ENCODE results near the gene FAIM. TPM values are rescaled to one million over a fixed set of nuclear protein-coding genes. Genes with fewer than 3 reads are reported as not detected.
"Not testable (repeated sequence)": the region's sequence is repeated elsewhere in the genome, so short reads cannot be mapped to it uniquely, and the experiment has no call there.

The FAIM gene
- total RNA-seq, 3 donors from 2014 or later, result 10.8 to 31.6 (median 14.9) TPM

- no peak overlapping the region for H3K4me3 ChIP-seq
- H3K27me3 ChIP-seq, result no peaks in the 10 kb centered on the region
- H3K36me3 ChIP-seq, result no peaks in the 10 kb centered on the region
- intact Hi-C loops (cut with DNase I; ENCODE audit: low total_unique reads), result no loop called here
- H3K4me1 ChIP-seq, result no peaks in the 10 kb centered on the region
- peaks cover 0 to 4% of the 10 kb centered on the region in 2 donors for H3K9me3 ChIP-seq
- H3K27ac ChIP-seq, result no peak overlapping the region
- TF ChIP-seq, protein P1, sequence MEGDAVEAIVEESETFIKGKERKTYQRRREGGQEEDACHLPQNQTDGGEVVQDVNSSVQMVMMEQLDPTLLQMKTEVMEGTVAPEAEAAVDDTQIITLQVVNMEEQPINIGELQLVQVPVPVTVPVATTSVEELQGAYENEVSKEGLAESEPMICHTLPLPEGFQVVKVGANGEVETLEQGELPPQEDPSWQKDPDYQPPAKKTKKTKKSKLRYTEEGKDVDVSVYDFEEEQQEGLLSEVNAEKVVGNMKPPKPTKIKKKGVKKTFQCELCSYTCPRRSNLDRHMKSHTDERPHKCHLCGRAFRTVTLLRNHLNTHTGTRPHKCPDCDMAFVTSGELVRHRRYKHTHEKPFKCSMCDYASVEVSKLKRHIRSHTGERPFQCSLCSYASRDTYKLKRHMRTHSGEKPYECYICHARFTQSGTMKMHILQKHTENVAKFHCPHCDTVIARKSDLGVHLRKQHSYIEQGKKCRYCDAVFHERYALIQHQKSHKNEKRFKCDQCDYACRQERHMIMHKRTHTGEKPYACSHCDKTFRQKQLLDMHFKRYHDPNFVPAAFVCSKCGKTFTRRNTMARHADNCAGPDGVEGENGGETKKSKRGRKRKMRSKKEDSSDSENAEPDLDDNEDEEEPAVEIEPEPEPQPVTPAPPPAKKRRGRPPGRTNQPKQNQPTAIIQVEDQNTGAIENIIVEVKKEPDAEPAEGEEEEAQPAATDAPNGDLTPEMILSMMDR (IDR thresholded peaks at IDR 0.05), result no peak
- TF ChIP-seq POLR2AphosphoS5 (IDR thresholded peaks at IDR 0.05), result no peak
- no peak for TF ChIP-seq POLR2A (IDR thresholded peaks at IDR 0.05)
- no peak for DNase-seq (ENCODE audit: low spot score in 2 of 2)
Observed at GRCh38 chr3:138569090-138569489, 39.5 kb upstream of the FAIM start.

DNA sequence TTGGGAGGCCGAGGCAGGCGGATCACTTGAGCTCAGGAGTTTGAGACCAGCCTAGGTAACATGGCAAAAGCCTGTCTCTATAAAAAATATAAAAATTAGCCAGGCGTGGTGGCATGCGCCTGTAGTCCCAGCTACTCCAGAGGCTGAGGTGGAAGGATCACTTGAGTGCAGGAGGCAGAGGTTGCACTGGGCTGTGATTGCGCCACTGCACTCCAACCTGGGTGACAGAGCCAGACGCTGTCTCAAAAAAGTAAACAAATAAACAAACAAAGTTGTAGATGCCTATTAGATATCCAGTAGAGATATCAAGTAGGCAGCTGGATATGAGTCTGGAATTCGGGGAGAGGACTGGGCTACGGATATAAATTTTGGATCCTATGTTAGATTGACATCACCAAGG, 38.9 kb upstream of the FAIM start:
- H3K4me3 ChIP-seq; DNase-seq (ENCODE audit: low spot score in 2 of 2); H3K9me3 ChIP-seq; H3K27me3 ChIP-seq; H3K27ac ChIP-seq; H3K36me3 ChIP-seq; H3K4me1 ChIP-seq: not testable (repeated sequence)
- intact Hi-C loops (cut with DNase I; ENCODE audit: low total_unique reads), result loop anchor here (5.0 kb wide), 1 partner anchor 243 kb away; no protein-coding TSS in a partner anchor

- Histone ChIP-seq H3K27me3 (no peaks in the 10 kb centered on the region), H3K27ac (no peak overlapping the region), H3K9me3 (peaks cover 0 to 9% of the 10 kb centered on the region in 2 donors), H3K4me1 (no peaks in the 10 kb centered on the region), H3K36me3 (no peaks in the 10 kb centered on the region), H3K4me3 (no peak overlapping the region)
- no peak for DNase-seq (ENCODE audit: low spot score in 2 of 2)
- TF ChIP-seq POLR2AphosphoS5 (IDR thresholded peaks at IDR 0.05) (no peak), POLR2A (IDR thresholded peaks at IDR 0.05) (no peak)
- TF ChIP-seq, protein P1 (IDR thresholded peaks at IDR 0.05), result no peak
- intact Hi-C loops (cut with DNase I; ENCODE audit: low total_unique reads), result loop anchor here (5.0 kb wide), 1 partner anchor 239 kb away; no protein-coding TSS in a partner anchor
Observed at GRCh38 chr3:138573138-138573537, 35.4 kb upstream of the FAIM start.

- Histone ChIP-seq H3K4me3 (no peak overlapping the region), H3K4me1 (no peaks in the 10 kb centered on the region), H3K27me3 (no peaks in the 10 kb centered on the region), H3K9me3 (peaks cover 0 to 9% of the 10 kb centered on the region in 2 donors), H3K27ac (no peak overlapping the region), H3K36me3 (no peaks in the 10 kb centered on the region)
- intact Hi-C loops (cut with DNase I; ENCODE audit: low total_unique reads), result no loop called here
- TF ChIP-seq POLR2A (IDR thresholded peaks at IDR 0.05) (no peak), POLR2AphosphoS5 (IDR thresholded peaks at IDR 0.05) (no peak)
- TF ChIP-seq, protein P1 (IDR thresholded peaks at IDR 0.05), result no peak
- DNase-seq (ENCODE audit: low spot score in 2 of 2), result no peak
Observed at GRCh38 chr3:138578141-138578540, 30.4 kb upstream of the FAIM start.

DNA sequence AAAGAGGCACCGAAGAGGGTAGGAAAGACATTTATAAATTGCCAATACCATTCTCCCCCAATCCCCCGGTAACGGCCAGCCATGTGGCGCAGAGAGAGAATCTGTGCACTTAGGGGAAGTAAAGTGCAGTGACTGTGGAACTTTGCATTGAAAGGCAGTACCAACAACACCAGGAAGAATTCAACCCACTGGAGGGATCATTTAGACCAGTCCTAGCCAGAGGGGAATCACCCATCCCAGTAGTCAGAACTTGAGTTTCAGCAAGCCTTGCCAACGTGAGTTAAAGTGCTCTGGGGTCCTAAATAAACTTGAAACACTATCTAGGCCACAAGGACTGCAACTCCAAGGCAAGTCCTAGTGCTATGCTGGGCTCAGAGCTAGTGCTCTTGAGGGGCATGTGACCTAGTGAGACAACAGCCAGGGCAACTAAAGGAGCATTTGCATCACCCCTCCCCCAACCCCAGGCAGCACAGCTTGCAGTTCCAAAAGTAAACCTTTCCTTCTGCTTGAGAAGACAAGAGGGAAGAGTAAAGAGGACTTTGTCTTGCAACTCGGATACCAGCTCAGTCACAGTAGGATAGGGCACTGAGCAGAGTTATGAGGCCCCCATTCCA, 29.5 kb upstream of the FAIM start:
- H3K27me3 ChIP-seq, result no peaks in the 10 kb centered on the region
- peaks cover 0 to 5% of the 10 kb centered on the region in 2 donors for H3K9me3 ChIP-seq
- no peak overlapping the region for H3K4me3 ChIP-seq
- H3K4me1 ChIP-seq, result no peaks in the 10 kb centered on the region
- no peaks in the 10 kb centered on the region for H3K36me3 ChIP-seq
- TF ChIP-seq, protein P1 (IDR thresholded peaks at IDR 0.05), result no peak
- no peak for TF ChIP-seq POLR2AphosphoS5 (IDR thresholded peaks at IDR 0.05)
- no peak for TF ChIP-seq POLR2A (IDR thresholded peaks at IDR 0.05)
- intact Hi-C loops (cut with DNase I; ENCODE audit: low total_unique reads), result no loop called here
- H3K27ac ChIP-seq, result no peak overlapping the region
- no peak for DNase-seq (ENCODE audit: low spot score in 2 of 2)
